ENCODE data around the gene BEAN1. TPM values are rescaled to one million over a fixed set of nuclear protein-coding genes. Genes with fewer than 3 reads are reported as not detected.

BEAN1 gene
- total RNA-seq, 1 experiment from 2014 or later = not detected

GRCh38 chr16:66469291-66469946 is 42.3 kb downstream of the BEAN1 start:
- no peak for DNase-seq (ENCODE audit: low read depth)

GRCh38 chr16:66469947-66470546 is 43.0 kb downstream of the BEAN1 start:
- DNase-seq (ENCODE audit: low read depth) = no peak

GRCh38 chr16:66470556-66470955 is 43.5 kb downstream of the BEAN1 start:
- DNase-seq (ENCODE audit: low read depth) = no peak

GRCh38 chr16:66471264-66471663 is 44.2 kb downstream of the BEAN1 start:
- DNase-seq (ENCODE audit: low read depth) = no peak

GRCh38 chr16:66471716-66472393 is 44.8 kb downstream of the BEAN1 start:
- no peak for DNase-seq (ENCODE audit: low read depth)

- no peak for DNase-seq (ENCODE audit: low read depth)
Measured at GRCh38 chr16:66473051-66473571, 46.0 kb downstream of the BEAN1 start.

GRCh38 chr16:66473654-66474519 is 46.8 kb downstream of the BEAN1 start:
- no peak for DNase-seq (ENCODE audit: low read depth)

- peak; percentile 35 for DNase-seq (ENCODE audit: low read depth)
Measured at GRCh38 chr16:66474750-66475199, 47.7 kb downstream of the BEAN1 start.

- no peak for DNase-seq (ENCODE audit: low read depth)
Measured at GRCh38 chr16:66475232-66475631, 48.1 kb downstream of the BEAN1 start.

- DNase-seq (ENCODE audit: low read depth) = no peak
Measured at GRCh38 chr16:66476328-66477027, 49.4 kb downstream of the BEAN1 start.

- no peak for DNase-seq (ENCODE audit: low read depth)
Measured at GRCh38 chr16:66477028-66477515, 50.0 kb downstream of the BEAN1 start.

GRCh38 chr16:66478733-66479511 is 51.8 kb downstream of the BEAN1 start:
- peak; percentile 77 for DNase-seq (ENCODE audit: low read depth)

- DNase-seq (ENCODE audit: low read depth) = no peak
Measured at GRCh38 chr16:66479661-66480264, 52.7 kb downstream of the BEAN1 start.

GRCh38 chr16:66480265-66481080 is 53.4 kb downstream of the BEAN1 start:
- DNase-seq (ENCODE audit: low read depth) = no peak

- no peak for DNase-seq (ENCODE audit: low read depth)
Measured at GRCh38 chr16:66481081-66481942, 54.2 kb downstream of the BEAN1 start.

GRCh38 chr16:66481943-66482390 is 54.9 kb downstream of the BEAN1 start:
- no peak for DNase-seq (ENCODE audit: low read depth)

- peak; percentile 79 for DNase-seq (ENCODE audit: low read depth)
Measured at GRCh38 chr16:66483689-66484452, 56.8 kb downstream of the BEAN1 start.
